Glomerular visceral epithelial cell (primary cell): ENCODE data around the gene ZNF652.
A peak's percentile ranks its signal among the peaks of the same experiment; 100 is the strongest.
"Not testable (repeated sequence)": the region's sequence is repeated elsewhere in the genome, so short reads cannot be mapped to it uniquely, and the experiment has no call there.

Experiments
- DNase-seq: peaks from one replicate; pipeline ENCODE4 v3.0.0-alpha.2; 2016; ENCODE audit errors: extremely low spot score

Gene ZNF652

GRCh38 chr17:49386373-49386772 lies 24.3 kb upstream of the ZNF652 start:
- DNase-seq = no peak

- DNase-seq = no peak
Observed at GRCh38 chr17:49384951-49385350, 22.9 kb upstream of the ZNF652 start.

DNA sequence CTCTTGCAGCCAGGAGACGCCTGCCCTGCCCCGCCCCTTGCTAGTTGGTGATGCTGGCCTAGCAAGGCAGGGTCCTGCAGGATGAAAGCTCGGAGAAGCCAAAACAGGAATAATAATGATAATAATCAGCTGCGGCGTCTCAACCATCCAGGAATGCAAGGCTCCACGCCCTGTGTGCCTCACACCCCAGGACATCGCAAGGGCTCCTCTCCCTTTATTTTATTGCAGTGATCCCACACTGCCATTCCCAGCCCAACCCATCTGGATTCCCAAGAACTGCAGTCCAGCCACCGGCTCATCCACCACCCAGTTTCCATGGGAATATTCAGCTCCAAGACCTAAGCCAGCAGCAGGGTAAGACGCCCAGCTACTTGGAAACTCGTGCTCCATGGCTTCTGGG lies 21.0 kb upstream of the ZNF652 start:
- DNase-seq = no peak

GRCh38 chr17:49382556-49382955 lies 20.5 kb upstream of the ZNF652 start:
- no peak for DNase-seq

DNA sequence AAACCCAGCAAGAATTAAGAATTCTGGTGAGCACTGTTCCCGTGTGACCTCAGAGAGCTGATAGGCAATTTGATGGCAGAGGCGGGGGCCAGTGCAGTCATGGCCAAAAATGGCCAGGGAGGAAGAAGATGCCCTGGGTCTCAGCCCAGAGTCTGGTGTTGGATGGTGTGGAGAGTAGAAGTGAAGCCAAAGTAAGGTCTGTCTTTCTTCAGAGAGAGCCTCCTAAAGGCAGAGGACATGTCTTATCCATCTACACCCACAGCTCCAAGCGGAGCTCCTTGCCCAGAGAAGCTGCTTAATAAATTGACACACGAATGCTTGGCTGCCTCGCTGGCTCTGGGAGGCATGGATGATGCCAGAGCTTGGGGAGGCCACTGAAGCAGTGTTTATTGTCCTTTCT lies 19.7 kb upstream of the ZNF652 start:
- DNase-seq = no peak

DNA sequence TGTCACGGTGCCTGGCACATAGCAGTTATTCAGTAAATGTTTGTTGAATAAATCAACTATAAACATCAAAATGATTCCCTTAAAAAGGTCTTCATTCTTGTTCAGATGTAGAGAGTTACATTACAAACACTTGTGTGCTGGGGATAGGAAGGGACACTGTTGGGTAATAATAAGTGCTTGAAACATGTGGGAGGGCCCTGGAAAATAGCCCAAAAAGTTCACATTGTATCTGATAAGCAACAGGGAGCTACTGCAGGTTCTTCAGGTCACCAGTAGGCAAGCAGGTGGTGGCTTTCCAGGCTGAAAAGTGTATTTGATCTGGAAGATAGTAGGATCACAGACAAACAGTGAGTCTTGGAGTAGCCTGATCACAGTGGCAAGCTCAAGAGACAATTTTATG lies 19.0 kb upstream of the ZNF652 start:
- no peak for DNase-seq

- DNase-seq = no peak
Observed at GRCh38 chr17:49379926-49380325, 17.9 kb upstream of the ZNF652 start.

- no peak for DNase-seq
Observed at GRCh38 chr17:49378311-49378710, 16.3 kb upstream of the ZNF652 start.

GRCh38 chr17:49375544-49375943 lies 13.5 kb upstream of the ZNF652 start:
- no peak for DNase-seq

DNA sequence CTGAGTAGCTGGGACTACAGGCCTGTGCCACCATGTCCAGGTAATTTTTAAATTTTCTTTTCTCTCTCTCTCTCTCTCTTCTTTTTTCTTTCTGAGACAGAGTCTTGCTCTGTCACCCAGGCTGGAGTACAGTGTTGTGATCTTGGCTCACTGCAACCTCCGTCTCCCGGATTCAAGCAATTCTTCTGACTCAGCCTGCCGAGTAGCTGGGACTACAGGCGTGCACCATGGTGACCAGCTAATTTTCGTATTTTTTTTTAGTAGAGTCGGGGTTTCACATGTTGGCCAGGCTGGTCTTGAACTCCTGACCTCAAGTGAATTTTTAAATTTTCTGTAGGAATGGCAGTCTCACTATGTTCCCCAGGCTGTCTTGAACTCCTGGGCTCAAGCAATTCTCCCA lies 11.1 kb upstream of the ZNF652 start:
- DNase-seq = no peak

- DNase-seq = no peak
Observed at GRCh38 chr17:49372425-49372824, 10.4 kb upstream of the ZNF652 start.

GRCh38 chr17:49370971-49371834 lies 9.2 kb upstream of the ZNF652 start:
- DNase-seq = no peak

DNA sequence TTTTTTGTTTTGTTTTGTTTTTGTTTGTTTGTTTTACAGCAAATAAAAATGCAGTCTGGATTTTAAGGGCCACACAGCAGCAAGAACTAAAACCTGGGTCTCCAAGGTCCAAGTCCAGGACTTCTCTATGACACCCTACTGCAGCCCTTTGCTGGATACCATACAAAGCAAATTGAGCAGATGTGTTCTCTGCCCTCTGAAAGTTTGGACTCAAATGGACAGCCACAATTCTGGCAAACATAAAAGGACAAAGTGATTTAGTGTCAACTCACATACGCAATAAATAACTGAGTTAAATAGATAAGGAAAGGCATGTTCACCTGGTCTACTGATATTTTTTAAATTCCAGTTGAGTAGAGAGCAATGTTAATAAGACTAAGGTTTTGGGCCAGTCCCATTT lies 7.7 kb upstream of the ZNF652 start:
- no peak for DNase-seq

DNA sequence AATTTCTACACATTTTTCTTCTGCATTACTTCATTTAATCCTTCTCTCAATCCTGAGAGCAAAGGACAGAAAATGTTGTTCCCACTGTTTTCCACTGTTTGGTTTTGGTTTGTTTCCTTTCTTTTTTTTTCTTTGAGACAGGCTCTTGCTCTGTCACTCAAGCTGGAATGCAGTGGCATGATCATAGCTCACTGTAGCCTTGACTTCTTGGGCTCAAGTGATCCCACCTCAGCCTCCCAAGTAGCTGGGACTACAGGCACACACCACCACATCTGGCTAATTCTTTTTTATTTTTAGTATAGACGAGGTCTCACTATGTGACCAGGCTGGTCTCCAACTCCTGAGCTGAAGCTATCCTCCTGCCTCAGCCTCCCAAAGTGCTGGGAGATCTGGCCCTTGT lies 7.0 kb upstream of the ZNF652 start:
- no peak for DNase-seq

GRCh38 chr17:49365667-49366066 lies 3.6 kb upstream of the ZNF652 start:
- DNase-seq = peak; percentile 27

GRCh38 chr17:49365126-49365525 lies 3.1 kb upstream of the ZNF652 start:
- DNase-seq = not testable (repeated sequence)

GRCh38 chr17:49364119-49364518 lies 2.1 kb upstream of the ZNF652 start:
- DNase-seq = no peak

DNA sequence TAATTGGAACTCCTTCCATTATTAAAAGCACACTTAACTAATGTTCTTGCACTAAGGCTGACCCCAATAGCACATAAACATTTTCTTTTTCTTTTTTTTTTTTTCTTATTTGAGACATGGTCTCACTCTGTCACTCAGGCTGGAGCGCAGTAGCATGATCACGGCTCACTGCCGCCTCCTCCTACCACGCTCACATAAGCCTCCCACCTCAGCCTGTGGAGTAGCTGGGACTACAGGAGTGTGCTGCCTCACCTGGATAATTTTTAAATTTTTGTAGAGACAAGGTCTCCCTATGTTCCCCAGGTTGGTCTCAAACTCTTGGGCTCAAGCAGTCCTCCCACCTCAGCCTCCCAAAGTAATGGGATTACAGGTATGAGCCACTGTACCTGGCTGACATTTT lies 1.2 kb upstream of the ZNF652 start:
- no peak for DNase-seq

- DNase-seq = peak; percentile 37
Observed at GRCh38 chr17:49362723-49363117, 670 bp upstream of the ZNF652 start.

DNA sequence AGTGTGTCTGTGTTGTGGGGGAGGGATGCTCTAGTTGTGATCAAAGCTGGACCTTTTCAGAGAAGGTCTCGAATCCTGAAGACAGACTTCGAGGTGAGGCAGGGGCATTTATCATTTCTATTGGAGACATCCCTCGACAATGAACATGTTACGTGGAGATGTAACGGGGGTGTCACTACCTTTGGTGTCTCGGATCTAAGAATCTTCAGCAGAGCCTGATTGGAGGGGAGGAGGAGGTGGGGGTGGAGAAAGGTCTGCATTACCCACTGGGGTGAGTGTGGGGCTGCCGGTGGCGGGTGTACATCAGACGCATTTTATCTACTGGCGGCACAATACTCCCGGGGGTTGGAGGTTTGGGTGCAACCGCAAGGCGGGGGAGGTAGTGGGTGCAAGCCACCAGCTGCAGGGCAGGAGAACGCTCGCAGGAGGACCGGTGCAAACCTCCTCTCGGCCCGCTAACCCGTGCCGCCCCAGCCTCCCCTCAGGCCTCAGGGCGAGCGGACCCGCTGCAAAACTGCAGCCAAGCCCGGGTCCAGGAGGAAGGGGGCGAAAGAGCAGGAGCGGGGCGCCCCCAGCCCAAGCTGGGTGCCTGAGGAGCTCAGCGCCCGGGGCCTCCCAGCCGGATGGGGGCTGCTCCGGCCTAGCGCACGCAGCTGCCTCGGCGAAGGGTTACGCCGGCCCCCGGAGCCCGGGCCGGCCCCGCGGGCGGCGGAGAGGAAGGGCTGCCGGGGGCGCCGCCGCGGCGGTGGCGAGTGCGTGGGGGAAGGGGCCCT lies 735 bp downstream of the ZNF652 start:
- DNase-seq = peak; percentile 58

DNA sequence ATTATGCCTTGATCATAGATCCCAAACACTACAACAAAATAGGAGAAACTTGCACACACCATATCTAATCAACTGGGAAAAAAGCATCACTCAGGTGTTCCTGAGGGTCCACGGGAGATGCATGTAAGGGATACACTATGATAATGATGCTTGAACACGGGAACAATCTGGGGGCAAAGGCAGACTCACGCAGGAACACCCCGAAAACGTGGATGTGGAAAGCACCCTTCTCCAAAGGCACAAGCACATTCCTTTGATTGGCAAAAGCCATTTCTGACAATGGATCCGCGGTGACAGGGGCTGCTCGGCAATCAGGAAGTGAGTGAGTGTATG lies 1.3 kb downstream of the ZNF652 start:
- no peak for DNase-seq

- DNase-seq = no peak
Observed at GRCh38 chr17:49359990-49360795, 1.9 kb downstream of the ZNF652 start.
